GM10248 (cell line): ENCODE measurements around the gene UBN1.

ENCODE experiments used
- CTCF ChIA-PET: fragments of 300-600 bp; sonication (Branson Sonifier 250); formaldehyde crosslinking; extraction: SDS; loops from one replicate; lab custom pipeline; 2021; ENCODE audit warnings: antibody characterized with exemption; lab: Yijun Ruan, JAX
- POLR2A ChIA-PET: fragments of 350-650 bp; sonication (Branson Sonifier 250); formaldehyde crosslinking; extraction: SDS; loops from one replicate; lab custom pipeline; 2020; ENCODE audit warnings: antibody characterized with exemption; lab: Yijun Ruan, JAX
- DNase-seq: peaks from one replicate; pipeline ENCODE4 v3.0.0; 2012; ENCODE audit errors: extremely low spot score
- CTCF ChIP-seq: IDR thresholded peaks from 2 replicates; pipeline ENCODE4 v1.5.1; 2012; ENCODE audit warnings: mild to moderate bottlenecking, low read depth; ENCODE audit errors: extremely low read depth, missing control alignments, control extremely low read depth

The UBN1 gene

GRCh38 chr16:4805231-4805630 lies 42.0 kb upstream of the UBN1 start:
- no peak for DNase-seq
- TF ChIP-seq CTCF: no peak
- POLR2A ChIA-PET: no interaction called here
- CTCF ChIA-PET: no interaction called here

- DNase-seq: no peak
- TF ChIP-seq CTCF: no peak
- CTCF ChIA-PET: interaction anchor here (0.6 to 1.3 kb wide), 2 partner anchors 13 to 14 kb away, joined by 3 read pairs; no protein-coding TSS in a partner anchor
Observed at GRCh38 chr16:4806280-4806679, 41.0 kb upstream of the UBN1 start.

GRCh38 chr16:4811242-4811641 lies 36.0 kb upstream of the UBN1 start:
- ChIA-PET POLR2A (interaction anchor here (0.6 kb wide), 2 partner anchors 19 to 55 kb away, joined by 3 to 11 read pairs; no protein-coding TSS in a partner anchor), CTCF (interaction anchor here (1.2 to 1.4 kb wide), 2 partner anchors 10 to 21 kb away, joined by 3 read pairs; no protein-coding TSS in a partner anchor)
- no peak for TF ChIP-seq CTCF
- no peak for DNase-seq

More at GRCh38 chr16:4806280-4806679, 41.0 kb upstream of the UBN1 start:
- POLR2A ChIA-PET: no interaction called here

GRCh38 chr16:4811773-4812172 lies 35.5 kb upstream of the UBN1 start:
- TF ChIP-seq CTCF: no peak
- POLR2A ChIA-PET: interaction anchor here (0.6 kb wide), 1 partner anchor 55 kb away, joined by 3 read pairs; no protein-coding TSS in a partner anchor
- no peak for DNase-seq
- CTCF ChIA-PET: interaction anchor here (0.5 to 1.2 kb wide), 2 partner anchors 9 to 161 kb away, joined by 3 to 4 read pairs; partner anchors contain the start of gene ROGDI

GRCh38 chr16:4813251-4814003 lies 33.9 kb upstream of the UBN1 start:
- CTCF ChIA-PET: interaction anchor here (1.5 kb wide), 1 partner anchor 12 kb away, joined by 5 read pairs; no protein-coding TSS in a partner anchor
- POLR2A ChIA-PET: interaction anchor here (0.6 kb wide), 1 partner anchor 213 kb away, joined by 3 read pairs; no protein-coding TSS in a partner anchor
- TF ChIP-seq CTCF: no peak

GRCh38 chr16:4814046-4814445 lies 33.2 kb upstream of the UBN1 start:
- POLR2A ChIA-PET: no interaction called here
- TF ChIP-seq CTCF: no peak
- no peak for DNase-seq
- CTCF ChIA-PET: interaction anchor here (1.5 kb wide), 1 partner anchor 12 kb away, joined by 5 read pairs; no protein-coding TSS in a partner anchor

More at GRCh38 chr16:4813251-4814003, 33.9 kb upstream of the UBN1 start:
- DNase-seq: no peak
